ENCODE results near the gene ALDOB. TPM values are rescaled to one million over a fixed set of nuclear protein-coding genes. Genes with fewer than 3 reads are reported as not detected.
A peak's percentile ranks its signal among the peaks of the same experiment; 100 is the strongest.

Gene ALDOB
- total and polyA plus RNA-seq, 2 of the 13 experiments (the other 11 are each of a cell fraction or from before 2014, with no cell fraction given), result 0.29 to 0.97 TPM

GRCh38 chr9:101433229-101433628 lies 2.3 kb downstream of the ALDOB start (continued):
- no peak for TF ChIP-seq ZNF639 (CRISPR knock-in tag; conservative IDR thresholded peaks at IDR 0.05)
- TF ChIP-seq ZBTB21 (CRISPR knock-in tag; IDR thresholded peaks at IDR 0.05), result no peak
- 0 out of 2 replicates have a peak, but pooled peaks have one; percentile 59 for TF ChIP-seq MEIS2 (CRISPR knock-in tag; IDR thresholded peaks at IDR 0.05)
- TF ChIP-seq RFXANK (CRISPR knock-in tag; IDR thresholded peaks at IDR 0.05), result no peak
- peak; percentile 80 to 81; a peak in 3 of 4 replicates for TF ChIP-seq NR2F1 (CRISPR knock-in tag; IDR thresholded peaks at IDR 0.05)
- no peak for TF ChIP-seq PHB2 (IDR thresholded peaks at IDR 0.05; ENCODE audit: partially characterized antibody)
- TF ChIP-seq ZNF589 (CRISPR knock-in tag; conservative IDR thresholded peaks at IDR 0.05), result no peak
- no peak for TF ChIP-seq TBP (CRISPR knock-in tag; IDR thresholded peaks at IDR 0.05)
- TF ChIP-seq NFKBIZ (CRISPR knock-in tag; IDR thresholded peaks at IDR 0.05), result no peak
- no peak for TF ChIP-seq NR1H2 (CRISPR knock-in tag; IDR thresholded peaks at IDR 0.05; ENCODE audit: borderline replicate concordance, low read depth)
- TF ChIP-seq ZIK1 (CRISPR knock-in tag; IDR thresholded peaks at IDR 0.05; ENCODE audit: borderline replicate concordance, low read depth), result no peak
- TF ChIP-seq ZNF234 (CRISPR knock-in tag; conservative IDR thresholded peaks at IDR 0.05), result no peak
- TF ChIP-seq MLLT10 (CRISPR knock-in tag; IDR thresholded peaks at IDR 0.05), result no peak
- no peak for TF ChIP-seq ZNF619 (CRISPR knock-in tag; IDR thresholded peaks at IDR 0.05)
- no peak for TF ChIP-seq ISX (CRISPR knock-in tag; conservative IDR thresholded peaks at IDR 0.05)
- no peak for TF ChIP-seq ZFP36L1 (CRISPR knock-in tag; IDR thresholded peaks at IDR 0.05)
- TF ChIP-seq SP4 (CRISPR knock-in tag; IDR thresholded peaks at IDR 0.05), result no peak
- TF ChIP-seq ZFAT (CRISPR knock-in tag; conservative IDR thresholded peaks at IDR 0.05), result no peak
- TF ChIP-seq HNF1A (IDR thresholded peaks at IDR 0.05; ENCODE audit: low read depth), result peak; percentile 98
- peak; percentile 99 for TF ChIP-seq HNF1A (CRISPR knock-in tag; IDR thresholded peaks at IDR 0.05; ENCODE audit: borderline replicate concordance)
- TF ChIP-seq RNF219 (CRISPR knock-in tag; IDR thresholded peaks at IDR 0.05), result no peak
- TF ChIP-seq GRHL1 (CRISPR knock-in tag; conservative IDR thresholded peaks at IDR 0.05), result no peak
- no peak for TF ChIP-seq TAF1 (CRISPR knock-in tag; IDR thresholded peaks at IDR 0.05)
- no peak for TF ChIP-seq SAFB2 (CRISPR knock-in tag; IDR thresholded peaks at IDR 0.05; ENCODE audit: borderline replicate concordance, low read depth)
